VCaP (cell line): ENCODE data around the gene ZNF92.

Source experiments
- H3K27ac ChIP-seq: fragments of 450-650 bp; 2 replicates; pipeline ENCODE4 v1.5.1; 2017
- CTCF ChIP-seq: fragments of 450-650 bp; conservative IDR thresholded peaks from 2 replicates; pipeline ENCODE4 v1.5.1; 2017; ENCODE audit warnings: mild to moderate bottlenecking, moderate library complexity

The ZNF92 gene

GRCh38 chr7:65369843-65370242 lies 3.8 kb upstream of the ZNF92 start:
- no peak for TF ChIP-seq CTCF
- no peak overlapping the region for H3K27ac ChIP-seq

- H3K27ac ChIP-seq = peak overlapping the region; percentile 71
- TF ChIP-seq CTCF = no peak
Measured at GRCh38 chr7:65371468-65371867, 2.2 kb upstream of the ZNF92 start.

GRCh38 chr7:65379318-65379717 lies 5.7 kb downstream of the ZNF92 start:
- no peak overlapping the region for H3K27ac ChIP-seq
- no peak for TF ChIP-seq CTCF

- TF ChIP-seq CTCF = no peak
- H3K27ac ChIP-seq = no peak overlapping the region
Measured at GRCh38 chr7:65381742-65382141, 8.1 kb downstream of the ZNF92 start.

- no peak overlapping the region for H3K27ac ChIP-seq
- TF ChIP-seq CTCF = no peak
Measured at GRCh38 chr7:65382452-65382851, 8.8 kb downstream of the ZNF92 start.

GRCh38 chr7:65387891-65388290 lies 14.2 kb downstream of the ZNF92 start:
- H3K27ac ChIP-seq = no peak overlapping the region
- no peak for TF ChIP-seq CTCF

- H3K27ac ChIP-seq = no peak overlapping the region
Measured at GRCh38 chr7:65390588-65390987, 16.9 kb downstream of the ZNF92 start.

More at GRCh38 chr7:65390588-65390987, 16.9 kb downstream of the ZNF92 start:
- TF ChIP-seq CTCF = no peak
